ENCODE data around the gene FBXL17.

The FBXL17 gene

DNA sequence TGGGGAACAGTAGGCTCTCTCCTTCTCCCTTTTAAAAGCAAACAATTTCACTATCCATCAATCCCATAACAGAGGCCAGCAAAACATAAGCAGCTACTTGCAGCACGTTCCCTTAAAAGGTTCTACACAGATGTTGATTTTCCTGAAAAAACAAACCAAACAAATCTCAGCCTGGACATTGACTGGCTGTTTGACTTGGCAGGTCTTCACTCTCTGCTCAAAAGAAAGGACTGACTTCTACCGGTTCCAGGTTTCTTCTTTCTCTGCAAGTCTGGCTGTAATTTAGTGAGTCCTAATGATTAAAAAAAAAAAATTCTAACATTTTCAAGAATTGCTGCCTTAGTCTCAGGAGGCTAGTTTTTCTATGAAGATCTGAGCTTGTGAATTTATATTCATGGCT lies 508.0 kb downstream of the FBXL17 start:
- H3K36me3 ChIP-seq (ENCODE audit: control insufficient read depth, insufficient read depth, low read length, severe bottlenecking), result no peaks in the 10 kb centered on the region
- peaks cover 22% of the 10 kb centered on the region for H3K4me1 ChIP-seq (ENCODE audit: control insufficient read depth, insufficient read depth, low read length)
- DNase-seq (ENCODE audit: low read depth), result no peak

DNA sequence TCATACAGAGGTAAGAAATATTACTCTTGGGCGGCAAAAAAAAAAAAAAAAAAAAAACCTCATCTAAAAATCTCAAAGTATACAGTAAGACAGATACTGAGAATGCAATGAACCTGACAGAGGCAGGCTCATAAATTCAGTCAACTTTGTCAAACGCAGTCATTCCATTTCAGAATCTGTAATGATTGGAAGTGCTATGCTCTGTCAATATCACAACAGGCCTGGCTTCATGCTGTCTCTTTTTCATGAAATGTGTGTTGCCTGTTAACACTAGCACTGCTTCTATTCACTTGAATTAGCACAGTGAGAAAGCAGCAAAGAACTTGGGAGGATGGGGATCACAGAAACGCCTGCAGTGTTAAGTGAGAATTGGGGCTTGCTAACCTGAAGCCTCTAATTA lies 510.9 kb downstream of the FBXL17 start:
- Histone ChIP-seq H3K4me3 (ENCODE audit: low read length) (no peak overlapping the region), H3K36me3 (ENCODE audit: control insufficient read depth, insufficient read depth, low read length, severe bottlenecking) (no peaks in the 10 kb centered on the region), H3K4me1 (ENCODE audit: control insufficient read depth, insufficient read depth, low read length) (peaks cover 20% of the 10 kb centered on the region), H3K9me3 (ENCODE audit: control insufficient read depth, low read length) (no peaks in the 10 kb centered on the region), H3K27me3 (replicated peaks; ENCODE audit: control insufficient read depth, insufficient read depth, low read length) (no peaks in the 10 kb centered on the region), H3K9ac (ENCODE audit: low read length) (no peak overlapping the region)
- no peak for DNase-seq (ENCODE audit: low read depth)

More for the DNA sequence above, 508.0 kb downstream of the FBXL17 start:
- H3K9ac ChIP-seq (ENCODE audit: low read length), result no peak overlapping the region
- H3K27me3 ChIP-seq (replicated peaks; ENCODE audit: control insufficient read depth, insufficient read depth, low read length), result no peaks in the 10 kb centered on the region
- no peak overlapping the region for H3K4me3 ChIP-seq (ENCODE audit: low read length)
- no peaks in the 10 kb centered on the region for H3K9me3 ChIP-seq (ENCODE audit: control insufficient read depth, low read length)

DNA sequence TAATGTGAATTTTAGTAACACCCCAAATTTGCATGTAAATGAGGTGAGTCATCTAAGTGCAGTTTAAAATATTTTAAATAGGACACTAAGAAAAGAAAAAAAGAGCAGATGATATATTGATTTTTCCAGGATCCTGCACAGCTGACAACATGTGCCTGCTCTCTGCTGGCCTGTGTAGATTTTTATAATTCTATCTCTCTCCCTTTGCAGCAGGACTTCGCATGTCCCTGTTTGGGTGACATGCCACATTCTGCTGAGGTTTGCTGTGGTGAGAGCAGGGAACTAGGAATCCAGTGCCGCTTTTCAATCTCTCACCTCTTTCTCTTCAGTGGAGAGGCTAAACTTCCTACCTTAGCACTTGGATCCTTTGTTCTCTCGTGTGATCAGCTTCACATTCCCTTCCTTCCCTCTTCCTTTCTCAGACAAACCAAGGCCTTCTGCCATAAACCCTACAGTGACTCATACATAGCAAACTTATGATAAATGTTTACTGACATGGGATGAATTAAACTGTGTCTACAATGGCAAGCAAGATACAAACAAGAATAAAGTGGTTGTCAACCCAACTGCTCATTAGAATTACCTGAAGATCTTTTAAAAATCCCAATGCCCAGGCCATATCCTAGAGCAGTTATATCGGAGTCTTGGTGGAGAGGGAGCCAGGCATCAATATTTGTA lies 512.3 kb downstream of the FBXL17 start:
- Histone ChIP-seq H3K9me3 (ENCODE audit: control insufficient read depth, low read length) (no peaks in the 10 kb centered on the region), H3K36me3 (ENCODE audit: control insufficient read depth, insufficient read depth, low read length, severe bottlenecking) (no peaks in the 10 kb centered on the region), H3K4me3 (ENCODE audit: low read length) (no peak overlapping the region), H3K27me3 (replicated peaks; ENCODE audit: control insufficient read depth, insufficient read depth, low read length) (no peaks in the 10 kb centered on the region), H3K9ac (ENCODE audit: low read length) (no peak overlapping the region), H3K4me1 (ENCODE audit: control insufficient read depth, insufficient read depth, low read length) (peaks cover 11% of the 10 kb centered on the region)
- peak; percentile 69 for DNase-seq (ENCODE audit: low read depth)

DNA sequence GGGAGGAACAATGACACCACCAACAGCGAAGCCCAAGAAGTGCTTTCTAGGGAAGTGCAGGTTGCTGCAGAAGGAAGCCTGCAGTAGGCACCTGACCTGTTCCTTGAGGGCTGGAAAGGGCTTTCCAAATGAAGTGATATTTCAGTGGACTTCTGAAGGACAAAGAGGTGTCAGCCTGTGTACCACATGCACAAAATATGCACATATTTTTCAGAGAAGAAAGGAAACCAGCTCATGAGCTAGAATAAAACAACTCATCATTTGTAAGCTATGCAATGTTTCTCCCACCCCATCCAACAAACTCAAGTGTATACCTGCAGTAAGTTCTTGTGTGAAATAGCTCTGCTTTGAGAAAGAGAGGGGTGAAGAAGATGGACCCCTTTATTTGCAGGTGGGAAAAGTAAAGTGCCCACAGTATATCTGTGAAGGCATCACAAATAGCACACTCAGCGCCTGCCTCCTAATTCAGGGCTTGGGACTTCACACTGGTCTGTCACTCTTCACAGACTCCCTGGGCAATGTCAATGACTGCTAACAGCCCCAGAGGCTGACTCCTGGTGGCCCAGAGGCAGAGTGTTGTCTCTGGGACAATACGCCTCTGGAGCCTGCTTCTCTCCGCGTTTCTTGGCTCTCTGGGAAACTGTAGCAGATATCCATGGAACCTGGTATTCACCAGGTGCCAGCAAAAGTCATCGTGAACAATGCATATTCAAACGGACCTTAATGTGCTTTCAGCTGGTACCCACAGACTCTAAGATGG lies 513.1 kb downstream of the FBXL17 start:
- Histone ChIP-seq H3K27me3 (replicated peaks; ENCODE audit: control insufficient read depth, insufficient read depth, low read length) (no peaks in the 10 kb centered on the region), H3K36me3 (ENCODE audit: control insufficient read depth, insufficient read depth, low read length, severe bottlenecking) (no peaks in the 10 kb centered on the region), H3K9ac (ENCODE audit: low read length) (no peak overlapping the region), H3K9me3 (ENCODE audit: control insufficient read depth, low read length) (no peaks in the 10 kb centered on the region), H3K4me3 (ENCODE audit: low read length) (no peak overlapping the region), H3K4me1 (ENCODE audit: control insufficient read depth, insufficient read depth, low read length) (peaks cover 11% of the 10 kb centered on the region)
- DNase-seq (ENCODE audit: low read depth), result no peak

DNA sequence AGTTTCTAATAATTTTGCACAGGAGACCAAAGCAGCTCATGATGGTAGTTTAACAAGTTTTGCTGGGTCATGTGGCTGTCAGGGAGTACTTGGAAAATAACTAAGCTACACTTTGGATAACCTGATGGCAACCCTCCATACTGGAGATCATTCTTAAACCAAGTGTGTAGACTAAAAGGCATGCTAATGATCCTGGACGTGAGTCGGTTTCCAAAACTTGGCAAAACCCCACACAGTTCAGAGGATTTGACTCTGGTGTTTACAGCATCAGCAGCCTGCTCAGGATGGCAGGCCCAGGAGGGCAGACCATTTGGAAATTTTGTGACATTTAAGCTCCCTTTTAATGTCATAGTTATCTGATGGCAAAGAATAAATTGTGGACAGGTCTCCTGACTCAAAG lies 514.6 kb downstream of the FBXL17 start:
- Histone ChIP-seq H3K4me1 (ENCODE audit: control insufficient read depth, insufficient read depth, low read length) (peaks cover 11% of the 10 kb centered on the region), H3K4me3 (ENCODE audit: low read length) (no peak overlapping the region), H3K36me3 (ENCODE audit: control insufficient read depth, insufficient read depth, low read length, severe bottlenecking) (no peaks in the 10 kb centered on the region), H3K9me3 (ENCODE audit: control insufficient read depth, low read length) (no peaks in the 10 kb centered on the region), H3K9ac (ENCODE audit: low read length) (no peak overlapping the region), H3K27me3 (replicated peaks; ENCODE audit: control insufficient read depth, insufficient read depth, low read length) (no peaks in the 10 kb centered on the region)
- DNase-seq (ENCODE audit: low read depth), result no peak

DNA sequence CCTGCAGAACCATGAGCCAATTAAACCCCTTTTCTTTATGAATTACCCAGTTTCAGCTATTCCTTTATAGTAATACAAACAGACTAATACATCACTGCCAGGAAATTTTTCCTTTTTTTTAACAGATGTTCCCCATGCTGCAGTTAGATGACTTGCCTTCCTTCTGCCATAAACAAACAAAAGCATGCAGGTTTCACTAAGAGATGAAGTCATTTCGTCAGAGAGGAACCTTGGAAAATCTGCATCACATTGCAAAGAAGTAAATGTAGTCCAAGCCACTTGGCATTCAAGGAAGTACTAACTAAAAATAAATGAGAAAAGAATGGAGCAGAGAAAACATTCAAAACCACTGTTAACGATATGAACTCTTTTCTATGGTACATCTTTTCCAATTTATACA lies 517.1 kb downstream of the FBXL17 start:
- Histone ChIP-seq H3K36me3 (ENCODE audit: control insufficient read depth, insufficient read depth, low read length, severe bottlenecking) (peaks cover 7% of the 10 kb centered on the region), H3K9me3 (ENCODE audit: control insufficient read depth, low read length) (no peaks in the 10 kb centered on the region), H3K27me3 (replicated peaks; ENCODE audit: control insufficient read depth, insufficient read depth, low read length) (no peaks in the 10 kb centered on the region), H3K4me3 (ENCODE audit: low read length) (no peak overlapping the region), H3K9ac (ENCODE audit: low read length) (no peak overlapping the region), H3K4me1 (ENCODE audit: control insufficient read depth, insufficient read depth, low read length) (peaks cover 7% of the 10 kb centered on the region)
- DNase-seq (ENCODE audit: low read depth), result peak; percentile 70

DNA sequence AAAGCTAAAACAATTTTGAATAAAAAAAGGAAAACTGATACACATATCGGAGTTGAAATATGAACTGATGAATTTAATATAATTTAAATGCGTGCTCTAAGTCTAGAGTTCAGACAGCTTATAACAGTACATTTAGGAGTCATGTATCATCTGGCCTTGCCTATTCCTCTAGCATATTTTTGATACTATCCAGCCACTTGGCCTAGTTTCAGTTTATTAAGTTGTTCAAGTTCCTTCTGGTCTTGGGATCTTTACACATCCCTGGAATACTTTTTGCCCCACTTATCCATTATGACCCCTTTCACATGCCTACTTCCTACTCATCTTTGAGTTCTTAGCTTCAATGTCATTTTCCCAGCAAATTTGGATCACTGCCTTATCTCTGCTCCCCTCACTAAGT lies 518.8 kb downstream of the FBXL17 start:
- no peaks in the 10 kb centered on the region for H3K27me3 ChIP-seq (replicated peaks; ENCODE audit: control insufficient read depth, insufficient read depth, low read length)
- H3K9me3 ChIP-seq (ENCODE audit: control insufficient read depth, low read length), result no peaks in the 10 kb centered on the region
- no peaks in the 10 kb centered on the region for H3K4me1 ChIP-seq (ENCODE audit: control insufficient read depth, insufficient read depth, low read length)
- peaks cover 7% of the 10 kb centered on the region for H3K36me3 ChIP-seq (ENCODE audit: control insufficient read depth, insufficient read depth, low read length, severe bottlenecking)
- H3K9ac ChIP-seq (ENCODE audit: low read length), result no peak overlapping the region
- no peak for DNase-seq (ENCODE audit: low read depth)
- H3K4me3 ChIP-seq (ENCODE audit: low read length), result no peak overlapping the region

DNA sequence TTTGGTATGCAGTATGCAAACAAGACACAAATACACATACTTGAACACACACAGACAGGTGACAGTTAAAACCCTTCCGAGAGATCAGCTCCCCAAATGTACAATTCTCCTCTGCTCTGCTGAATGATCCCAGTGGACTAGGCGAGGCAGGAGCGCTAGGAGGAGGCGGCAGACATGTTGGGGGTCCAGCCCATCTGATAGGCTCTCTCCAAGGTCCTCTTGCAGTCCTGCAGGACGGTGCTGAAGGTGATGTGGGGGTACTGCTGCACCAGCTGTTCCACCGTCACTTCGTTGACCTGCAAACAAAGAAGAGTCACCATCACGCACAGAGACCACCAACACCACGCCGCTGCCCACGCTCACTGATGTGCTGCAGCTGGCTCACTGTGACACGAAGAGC lies 520.3 kb downstream of the FBXL17 start:
- H3K36me3 ChIP-seq (ENCODE audit: control insufficient read depth, insufficient read depth, low read length, severe bottlenecking), result peaks cover 7% of the 10 kb centered on the region
- no peak overlapping the region for H3K9ac ChIP-seq (ENCODE audit: low read length)
- no peaks in the 10 kb centered on the region for H3K4me1 ChIP-seq (ENCODE audit: control insufficient read depth, insufficient read depth, low read length)
- DNase-seq (ENCODE audit: low read depth), result no peak
- no peaks in the 10 kb centered on the region for H3K9me3 ChIP-seq (ENCODE audit: control insufficient read depth, low read length)
- no peak overlapping the region for H3K4me3 ChIP-seq (ENCODE audit: low read length)
- no peaks in the 10 kb centered on the region for H3K27me3 ChIP-seq (replicated peaks; ENCODE audit: control insufficient read depth, insufficient read depth, low read length)

DNA sequence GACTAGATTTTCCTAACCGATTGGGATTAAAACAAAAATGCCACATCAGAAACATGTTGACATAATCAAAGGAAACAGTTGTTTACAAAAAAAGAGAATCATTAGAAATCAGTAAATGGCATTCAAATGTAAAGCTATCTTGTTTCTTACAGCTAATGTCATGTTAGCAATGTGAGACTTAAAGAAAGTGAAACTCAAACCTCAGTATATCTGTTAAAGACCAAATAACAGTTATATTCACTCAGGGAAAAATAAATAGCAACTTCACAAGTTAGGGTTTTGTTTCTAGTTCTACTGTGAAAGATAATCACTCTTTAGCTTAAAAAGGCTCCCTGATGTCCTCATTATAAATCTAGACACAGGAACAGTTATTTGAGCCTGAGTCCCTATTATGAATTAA lies 521.9 kb downstream of the FBXL17 start:
- no peak overlapping the region for H3K4me3 ChIP-seq (ENCODE audit: low read length)
- DNase-seq (ENCODE audit: low read depth), result no peak
- H3K27me3 ChIP-seq (replicated peaks; ENCODE audit: control insufficient read depth, insufficient read depth, low read length), result no peaks in the 10 kb centered on the region
- H3K9me3 ChIP-seq (ENCODE audit: control insufficient read depth, low read length), result no peaks in the 10 kb centered on the region
- H3K4me1 ChIP-seq (ENCODE audit: control insufficient read depth, insufficient read depth, low read length), result no peaks in the 10 kb centered on the region
- H3K9ac ChIP-seq (ENCODE audit: low read length), result no peak overlapping the region
- peaks cover 7% of the 10 kb centered on the region for H3K36me3 ChIP-seq (ENCODE audit: control insufficient read depth, insufficient read depth, low read length, severe bottlenecking)

DNA sequence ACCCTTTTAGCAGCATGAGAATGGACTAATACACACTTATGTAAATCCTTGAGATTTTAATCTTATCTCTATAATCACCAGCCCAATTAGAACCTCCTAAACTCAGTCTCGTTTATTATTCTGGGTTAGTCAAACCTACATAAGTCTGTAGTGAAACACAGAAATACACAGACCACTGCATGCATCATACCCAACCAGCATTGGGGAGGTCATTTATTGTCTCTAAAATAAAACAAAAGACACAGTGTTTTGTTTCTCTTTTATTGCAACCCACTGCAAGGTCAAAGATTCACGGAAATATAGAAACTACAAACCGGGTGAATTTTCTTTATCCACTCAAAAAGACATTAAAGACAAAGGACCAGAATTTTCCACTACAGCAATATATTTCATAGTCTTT lies 523.1 kb downstream of the FBXL17 start:
- DNase-seq (ENCODE audit: low read depth), result no peak
- H3K9me3 ChIP-seq (ENCODE audit: control insufficient read depth, low read length), result no peaks in the 10 kb centered on the region
- H3K36me3 ChIP-seq (ENCODE audit: control insufficient read depth, insufficient read depth, low read length, severe bottlenecking), result peaks cover 7% of the 10 kb centered on the region
- H3K9ac ChIP-seq (ENCODE audit: low read length), result no peak overlapping the region
- H3K4me1 ChIP-seq (ENCODE audit: control insufficient read depth, insufficient read depth, low read length), result no peaks in the 10 kb centered on the region
- no peak overlapping the region for H3K4me3 ChIP-seq (ENCODE audit: low read length)
- no peaks in the 10 kb centered on the region for H3K27me3 ChIP-seq (replicated peaks; ENCODE audit: control insufficient read depth, insufficient read depth, low read length)

DNA sequence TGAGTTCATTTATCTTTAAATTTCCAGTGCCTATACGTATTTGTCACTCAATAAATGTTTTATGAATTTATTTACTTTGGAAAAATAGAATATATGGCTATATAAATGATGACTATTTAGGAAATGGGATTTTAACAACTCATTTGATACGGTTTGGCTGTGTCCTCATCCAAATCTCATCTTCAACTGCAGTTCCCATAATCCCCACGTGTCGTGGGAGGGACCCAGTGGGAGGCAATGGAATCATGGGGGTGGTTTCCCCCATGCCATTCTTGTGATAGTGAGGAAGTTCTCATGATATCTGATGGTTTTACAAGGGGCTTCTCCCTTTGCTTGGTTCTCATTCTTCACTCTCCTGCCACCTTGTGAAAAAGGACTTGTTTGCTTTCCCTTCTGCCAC lies 523.6 kb downstream of the FBXL17 start:
- Histone ChIP-seq H3K9ac (ENCODE audit: low read length) (no peak overlapping the region), H3K4me1 (ENCODE audit: control insufficient read depth, insufficient read depth, low read length) (no peaks in the 10 kb centered on the region)
- DNase-seq (ENCODE audit: low read depth), result no peak

More for the DNA sequence above, 523.6 kb downstream of the FBXL17 start:
- Histone ChIP-seq H3K27me3 (replicated peaks; ENCODE audit: control insufficient read depth, insufficient read depth, low read length) (no peaks in the 10 kb centered on the region), H3K9me3 (ENCODE audit: control insufficient read depth, low read length) (no peaks in the 10 kb centered on the region), H3K4me3 (ENCODE audit: low read length) (no peak overlapping the region), H3K36me3 (ENCODE audit: control insufficient read depth, insufficient read depth, low read length, severe bottlenecking) (peaks cover 7% of the 10 kb centered on the region)
